Endothelial cell of umbilical vein (primary cell): ENCODE data around the gene MCUR1. TPM values are rescaled to one million over a fixed set of nuclear protein-coding genes. Genes with fewer than 3 reads are reported as not detected.
A peak's percentile ranks its signal among the peaks of the same experiment; 100 is the strongest.

Source experiments
- BruUV-seq: library from RNA; stranded (reverse); fragments of 400-500 nt; replicated peaks from 2 replicates; lab custom pipeline; 2021; lab: Mats Ljungman, UMichigan
- CTCF ChIA-PET: fragments of 300-600, 350-600 bp; sonication (Branson Sonifier 250); formaldehyde crosslinking; loops from one replicate; lab custom pipeline; 2021; ENCODE audit warnings: antibody characterized with exemption, inconsistent platforms; lab: Charles Lee
- POLR2A ChIA-PET: fragments of 300-600, 350-600 bp; sonication (Branson Sonifier 250); formaldehyde crosslinking; loops from one replicate; lab custom pipeline; 2021; ENCODE audit warnings: antibody characterized with exemption, inconsistent platforms; lab: Charles Lee
- DNase-seq: peaks from one replicate; pipeline ENCODE4 v3.0.0-alpha.2; 2011; ENCODE audit warnings: low read depth, low spot score
- FAIRE-seq: peaks from 2 replicates; lab custom pipeline; 2011; peaks lifted over from hg19 to GRCh38; lab: Jason Lieb, UNC
- H2AFZ ChIP-seq: 2 replicates; pipeline ENCODE4 v1.6.0; 2012; ENCODE audit warnings: low read depth, low read length, control low read depth, inconsistent platforms
- H3K27ac ChIP-seq: 2 replicates; pipeline ENCODE4 v1.5.1; 2011; ENCODE audit warnings: low read depth, mild to moderate bottlenecking, control low read depth, low read length, moderate library complexity; ENCODE audit not compliant: insufficient read depth
- H3K27me3 ChIP-seq, 2 experiments: 2 replicates each; pipeline versions ENCODE4 v1.6.0 to v1.6.1; 2011; ENCODE audit warnings: low read length in 2 of 2, mixed read lengths in 1 of 2; ENCODE audit not compliant: control insufficient read depth in 2 of 2, insufficient read depth in 2 of 2
- H3K36me3 ChIP-seq, 2 experiments: 2 replicates in 1 of 2; 3 replicates in 1 of 2; pipeline ENCODE4 v1.5.1; 2011; ENCODE audit warnings: low read length in 2 of 2, mild to moderate bottlenecking in 1 of 2, moderate library complexity in 1 of 2; ENCODE audit not compliant: control insufficient read depth in 2 of 2, insufficient read depth in 2 of 2; ENCODE audit errors: extremely low read depth in 1 of 2
- H3K4me1 ChIP-seq: 3 replicates; pipeline ENCODE4 v1.5.1; 2011; ENCODE audit warnings: mild to moderate bottlenecking, low read length; ENCODE audit not compliant: control insufficient read depth, insufficient read depth; ENCODE audit errors: extremely low read depth
- H3K4me2 ChIP-seq: 2 replicates; pipeline ENCODE4 v1.6.1; 2011; ENCODE audit warnings: low read length, control low read depth, mixed read lengths; ENCODE audit not compliant: insufficient read depth
- H3K4me3 ChIP-seq, 3 experiments: fragments of 200-600 bp in 1 of 3; sonication (generic), shearing (Covaris generic) in 1 of 3; replicated peaks in 1 of 3; 2 replicates each; pipeline ENCODE4 v1.5.1; 2011 to 2016; ENCODE audit warnings: control low read depth in 3 of 3, low read length in 3 of 3, mild to moderate bottlenecking in 2 of 3, inconsistent platforms in 1 of 3, low read depth in 1 of 3, moderate library complexity in 1 of 3; ENCODE audit not compliant: insufficient read depth in 1 of 3
- H3K79me2 ChIP-seq: 2 replicates; pipeline ENCODE4 v1.6.0; 2012; ENCODE audit warnings: low read length, inconsistent platforms; ENCODE audit not compliant: control insufficient read depth, insufficient read depth
- H3K9ac ChIP-seq: replicated peaks from 2 replicates; pipeline ENCODE3; 2011; ENCODE audit warnings: low read length, control low read depth; ENCODE audit not compliant: insufficient read depth; ENCODE audit errors: extremely low read depth
- H3K9me1 ChIP-seq: replicated peaks from 3 replicates; pipeline ENCODE4 v1.6.0; 2011; ENCODE audit warnings: mild to moderate bottlenecking, low read length; ENCODE audit not compliant: control insufficient read depth, insufficient read depth; ENCODE audit errors: extremely low read depth
- H3K9me3 ChIP-seq: replicated peaks from 2 replicates; pipeline ENCODE4 v1.5.1; 2012; ENCODE audit warnings: low read length, inconsistent platforms; ENCODE audit not compliant: control insufficient read depth, insufficient read depth
- H4K20me1 ChIP-seq: replicated peaks from 2 replicates; pipeline ENCODE3; 2011; ENCODE audit warnings: mild to moderate bottlenecking, low read length; ENCODE audit not compliant: control insufficient read depth, insufficient read depth; ENCODE audit errors: extremely low read depth
- FOS ChIP-seq: IDR thresholded peaks from 2 replicates; pipeline ENCODE4 v1.6.1; 2011; ENCODE audit warnings: mild to moderate bottlenecking, low read length, moderate library complexity, borderline replicate concordance; ENCODE audit not compliant: insufficient read depth
- JUN ChIP-seq: IDR thresholded peaks from 2 replicates; pipeline ENCODE4 v1.6.1; 2011; ENCODE audit warnings: borderline replicate concordance, low read depth; ENCODE audit not compliant: insufficient read length, insufficient read depth
- POLR2AphosphoS5 ChIP-seq: IDR thresholded peaks from 2 replicates; pipeline ENCODE4 v1.6.1; 2012; ENCODE audit warnings: low read depth, mild to moderate bottlenecking, control low read depth, low read length, moderate library complexity; ENCODE audit not compliant: insufficient read depth
- dilution Hi-C: fragments of 300-500 bp; cut with MboI; formaldehyde crosslinking; loops from one replicate; pipeline ENCODE4 v1.15.0; 2019; ENCODE audit warnings: low sequenced_read_pairs; ENCODE audit not compliant: extremely low pct_ligation_motif_present
- intact Hi-C: fragments of 100-400 bp; cut with micrococcal nuclease; formaldehyde crosslinking; loops from one replicate; pipeline ENCODE4 v1.10.0; 2022
- polyA plus RNA-seq, 4 experiments: library from polyadenylated mRNA; depleted of rRNA in 3 of 4; stranded (reverse) in 3 of 4; unstranded in 1 of 4; fragments of >200 nt; gene quantifications; 2 replicates each; pipeline versions ENCODE4 v1.2.1 to v1.2.3, GENCODE V29; 2011 to 2012; ENCODE audit warnings: missing spikeins in 1 of 4
- total RNA-seq: library from RNA; stranded (reverse); gene quantifications from 2 replicates; pipeline ENCODE4 v1.2.3, GENCODE V29; 2021
- TF ChIP-seq, protein P1 (sequence below), 2 donors: IDR thresholded peaks; 1 replicate in 1 of 2; 2 replicates in 1 of 2; pipeline ENCODE4 v1.5.1; 2011; ENCODE audit warnings: low read length in 2 of 2, mild to moderate bottlenecking in 2 of 2, moderate library complexity in 2 of 2, control low read depth in 1 of 2, inconsistent platforms in 1 of 2, low read depth in 1 of 2; ENCODE audit not compliant: insufficient read depth in 1 of 2; ENCODE audit errors: extremely low read depth in 1 of 2

MCUR1 gene
- total and polyA plus RNA-seq, 2 donors (not counting 3 experiments of a cell fraction or from before 2014, with no cell fraction given), result 6.2 to 21.2 TPM

DNA sequence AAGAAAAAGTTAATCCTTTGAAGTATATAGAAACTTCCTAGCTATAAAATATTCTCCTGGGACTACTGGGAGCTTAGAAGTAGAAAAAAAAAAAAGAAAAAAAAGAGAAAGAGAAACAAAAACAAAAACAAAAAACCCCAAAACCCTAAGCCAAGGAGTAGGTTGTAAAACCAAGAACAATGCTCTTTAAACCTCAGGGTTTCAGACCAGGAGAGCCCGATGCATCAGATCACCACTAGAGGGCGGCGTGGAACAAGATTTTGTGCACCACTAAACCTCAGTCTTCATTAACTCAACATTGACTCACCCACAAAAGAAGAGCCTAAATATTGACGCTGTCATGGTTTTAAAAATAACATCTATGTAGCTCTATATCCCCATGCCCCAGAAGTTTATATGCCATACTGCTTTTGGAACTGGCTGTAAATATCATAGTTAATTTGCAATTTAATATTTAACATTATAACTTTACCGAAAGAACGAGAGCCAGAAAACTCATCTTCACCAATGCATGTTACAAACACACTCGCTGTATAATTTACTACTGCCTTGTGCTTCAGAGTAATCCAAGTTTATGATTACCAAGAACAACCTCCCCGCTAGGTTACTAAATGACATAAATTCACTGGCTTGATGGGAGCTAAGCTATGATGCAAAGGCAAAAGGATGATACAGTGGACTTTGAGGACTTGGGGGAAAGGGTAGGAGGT, 19.2 kb downstream of the MCUR1 start:
- H3K4me1 ChIP-seq, result peaks cover 10% of the 10 kb centered on the region
- H3K79me2 ChIP-seq, result no peaks in the 10 kb centered on the region
- FAIRE-seq (peak; percentile 83), DNase-seq (peak; percentile 75)
- H3K36me3 ChIP-seq, result peaks cover 0 to 3% of the 10 kb centered on the region in 2 experiments
- no peaks in the 10 kb centered on the region for H4K20me1 ChIP-seq
- H2AFZ ChIP-seq, result no peak overlapping the region
- no peak overlapping the region for H3K4me3 ChIP-seq
- no peaks in the 10 kb centered on the region for H3K9me1 ChIP-seq
- no peak overlapping the region for H3K4me2 ChIP-seq
- BruUV-seq, result no TSS peak
- ChIA-PET POLR2A (no interaction called here), CTCF (interaction anchor here (0.6 to 2.7 kb wide), 15 partner anchors 8 to 1056 kb away, joined by 3 to 22 read pairs (median 4); no protein-coding TSS in a partner anchor)
- intact Hi-C loops (loop anchor here (1.0 to 10.0 kb wide), 7 partner anchors 19 to 349 kb away; partner anchors contain the start of genes MCUR1 and SIRT5), dilution Hi-C loops (no loop called here)
- no peak for TF ChIP-seq POLR2AphosphoS5
- TF ChIP-seq, protein P1, sequence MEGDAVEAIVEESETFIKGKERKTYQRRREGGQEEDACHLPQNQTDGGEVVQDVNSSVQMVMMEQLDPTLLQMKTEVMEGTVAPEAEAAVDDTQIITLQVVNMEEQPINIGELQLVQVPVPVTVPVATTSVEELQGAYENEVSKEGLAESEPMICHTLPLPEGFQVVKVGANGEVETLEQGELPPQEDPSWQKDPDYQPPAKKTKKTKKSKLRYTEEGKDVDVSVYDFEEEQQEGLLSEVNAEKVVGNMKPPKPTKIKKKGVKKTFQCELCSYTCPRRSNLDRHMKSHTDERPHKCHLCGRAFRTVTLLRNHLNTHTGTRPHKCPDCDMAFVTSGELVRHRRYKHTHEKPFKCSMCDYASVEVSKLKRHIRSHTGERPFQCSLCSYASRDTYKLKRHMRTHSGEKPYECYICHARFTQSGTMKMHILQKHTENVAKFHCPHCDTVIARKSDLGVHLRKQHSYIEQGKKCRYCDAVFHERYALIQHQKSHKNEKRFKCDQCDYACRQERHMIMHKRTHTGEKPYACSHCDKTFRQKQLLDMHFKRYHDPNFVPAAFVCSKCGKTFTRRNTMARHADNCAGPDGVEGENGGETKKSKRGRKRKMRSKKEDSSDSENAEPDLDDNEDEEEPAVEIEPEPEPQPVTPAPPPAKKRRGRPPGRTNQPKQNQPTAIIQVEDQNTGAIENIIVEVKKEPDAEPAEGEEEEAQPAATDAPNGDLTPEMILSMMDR (IDR thresholded peaks at IDR 0.05; ENCODE audit: extremely low read depth in 1 of 2, insufficient read depth in 1 of 2, low read depth in 1 of 2, low read length in 2 of 2), result peak; percentile 89 to 96
- H3K27me3 ChIP-seq, result no peaks in the 10 kb centered on the region
- no peak overlapping the region for H3K9ac ChIP-seq
- no peaks in the 10 kb centered on the region for H3K9me3 ChIP-seq
- peak overlapping the region; percentile 38 for H3K27ac ChIP-seq

DNA sequence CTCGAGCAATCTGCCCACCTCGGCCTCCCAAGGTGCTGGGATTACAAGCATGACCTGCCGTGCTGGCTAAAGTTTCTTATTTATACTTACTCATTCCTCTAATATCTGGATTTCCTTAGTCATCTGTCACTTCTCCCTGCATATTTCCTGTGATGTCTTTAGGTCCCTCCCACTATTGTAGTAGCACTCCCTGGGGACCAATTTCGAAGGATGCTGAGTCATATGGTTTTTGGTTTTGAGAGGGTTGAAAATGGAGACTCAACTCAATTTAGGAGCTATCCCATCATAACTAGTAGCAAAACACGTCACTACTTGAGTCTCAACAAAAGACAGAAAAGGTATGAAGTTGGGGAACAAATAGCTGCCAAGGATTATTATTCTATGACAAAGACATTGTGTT, 20.2 kb downstream of the MCUR1 start:
- Histone ChIP-seq H3K27me3 (no peaks in the 10 kb centered on the region), H3K9me1 (no peaks in the 10 kb centered on the region), H3K4me3 (no peak overlapping the region), H3K79me2 (no peaks in the 10 kb centered on the region), H4K20me1 (no peaks in the 10 kb centered on the region), H3K36me3 (peaks cover 0 to 3% of the 10 kb centered on the region in 2 experiments), H2AFZ (no peak overlapping the region), H3K9me3 (no peaks in the 10 kb centered on the region), H3K4me1 (peaks cover 10% of the 10 kb centered on the region), H3K27ac (peak overlapping the region; percentile 38), H3K4me2 (peak overlapping the region; percentile 2), H3K9ac (no peak overlapping the region)
- dilution Hi-C loops, result no loop called here
- POLR2A ChIA-PET, result no interaction called here
- peak; percentile 18 for TF ChIP-seq FOS
- TF ChIP-seq, protein P1 (IDR thresholded peaks at IDR 0.05; ENCODE audit: extremely low read depth in 1 of 2, insufficient read depth in 1 of 2, low read depth in 1 of 2, low read length in 2 of 2), result no peak
- TF ChIP-seq JUN, result peak; percentile 32
- intact Hi-C loops, result loop anchor here (10.0 kb wide), 1 partner anchor 219 kb away; the partner anchor contains the start of gene SIRT5
- CTCF ChIA-PET, result interaction anchor here (1.0 to 2.7 kb wide), 11 partner anchors 8 to 273 kb away, joined by 3 to 22 read pairs (median 4); no protein-coding TSS in a partner anchor
- DNase-seq, result peak; percentile 38
- BruUV-seq, result no TSS peak
- peak; percentile 15 for FAIRE-seq
